SH-SY5Y (cell line): ENCODE data around the gene FAT3.

Experiments used
- GATA2 ChIP-seq: IDR thresholded peaks from 2 replicates; pipeline ENCODE4 v1.6.1; 2011; ENCODE audit warnings: mild to moderate bottlenecking, low read depth, low read length
- GATA3 ChIP-seq: IDR thresholded peaks from 2 replicates; pipeline ENCODE4 v1.6.1; 2011; ENCODE audit warnings: low read depth, mild to moderate bottlenecking, low read length, moderate library complexity

- TF ChIP-seq GATA2 (no peak), GATA3 (no peak)
These were observed 39.7 kb downstream of the FAT3 start for GRCh38 chr11:92264350-92264749.
